NCI-H446 treated with DMSO at 0.1 percent for 48 hours (cell line): ENCODE data around the gene FASN.
"Not testable (repeated sequence)": the region's sequence is repeated elsewhere in the genome, so short reads cannot be mapped to it uniquely, and the experiment has no call there.

ENCODE experiments used
- DNase-seq: peaks from one replicate; lab custom pipeline; 2025; lab: John Stamatoyannopoulos, UW

The FASN gene

DNA sequence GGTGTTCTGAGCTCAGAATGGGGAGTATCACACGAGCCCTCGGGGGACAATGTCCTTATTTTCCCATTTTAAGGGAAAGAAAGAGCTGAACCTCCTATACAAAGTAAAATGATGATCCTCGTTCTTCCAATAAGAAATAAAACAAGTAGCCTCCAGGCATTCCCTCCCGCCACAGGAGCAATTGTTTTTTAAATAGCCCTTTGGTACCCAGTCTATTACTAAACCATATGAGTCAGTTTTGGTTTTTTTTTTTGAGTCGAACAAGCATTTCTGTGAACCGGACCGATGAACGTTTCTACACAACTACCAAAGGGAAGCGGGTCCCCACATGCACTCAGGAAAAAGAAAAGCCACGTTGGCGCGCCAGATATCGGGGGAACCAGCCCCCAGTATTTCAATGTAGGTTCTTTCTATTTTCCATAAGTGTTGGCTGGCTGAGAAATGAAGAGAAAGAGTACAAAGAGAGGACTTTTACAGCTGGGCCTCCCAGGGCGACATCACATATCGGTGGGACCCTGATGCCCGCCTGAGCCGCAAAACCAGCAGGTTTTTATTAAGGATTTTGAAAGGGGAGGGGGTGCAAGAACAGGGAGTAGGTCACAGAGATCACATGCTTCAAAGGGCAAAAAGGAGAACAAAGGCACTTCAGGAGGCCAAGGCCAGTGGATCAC, 56.8 kb downstream of the FASN start:
- no peak for DNase-seq

DNA sequence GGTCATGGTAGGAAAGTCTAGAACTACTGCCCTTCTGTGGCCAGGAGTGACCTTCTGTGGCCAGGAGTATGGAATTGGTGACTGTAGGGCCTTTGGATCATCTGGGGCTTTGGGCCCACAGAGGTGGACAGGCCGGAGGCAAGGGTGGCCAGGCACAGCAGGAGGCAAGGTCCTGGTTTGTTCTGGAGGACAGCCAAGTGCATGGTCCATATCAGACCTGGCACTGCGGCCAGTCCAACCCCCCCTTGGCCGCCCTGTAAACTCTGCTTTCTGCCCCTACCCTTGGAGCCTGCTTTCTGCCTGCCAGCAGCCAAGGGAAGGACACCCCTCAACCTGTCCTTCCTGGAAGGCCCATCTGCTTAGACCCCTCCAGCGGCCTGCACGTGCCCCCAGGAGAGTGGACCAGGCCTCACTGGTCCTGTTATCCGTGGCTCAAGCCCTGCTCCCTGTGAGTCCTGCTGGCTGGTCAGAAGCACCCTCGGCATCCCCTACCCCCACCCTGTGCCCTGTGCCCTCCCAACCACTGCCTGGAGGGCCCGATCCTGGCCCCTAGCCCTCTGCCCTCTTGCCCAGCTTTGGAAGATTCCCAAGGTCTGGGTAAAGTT, 58.2 kb downstream of the FASN start:
- DNase-seq = no peak

- not testable (repeated sequence) for DNase-seq
These were observed 59.1 kb downstream of the FASN start for GRCh38 chr17:82038796-82039409.

DNA sequence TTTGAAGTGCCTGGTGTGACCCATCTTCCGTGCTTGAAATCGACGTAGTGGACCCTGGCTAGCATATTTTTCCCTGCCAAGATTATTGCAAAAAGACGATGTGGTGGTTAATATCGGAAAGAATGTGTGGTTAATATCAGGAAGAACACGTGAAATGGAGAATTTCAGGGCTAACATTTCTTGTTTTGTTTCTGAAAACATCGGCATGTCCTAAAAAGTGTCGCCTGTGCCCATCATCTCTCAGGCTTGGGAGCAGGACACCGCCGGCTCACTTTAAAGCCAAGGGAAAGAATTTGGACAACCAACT, 60.2 kb downstream of the FASN start:
- no peak for DNase-seq

GRCh38 chr17:82037092-82037888, 60.7 kb downstream of the FASN start, which contains the start of gene DCXR:
Gene DCXR (minus strand): TSS chr17:82037697. CDS start chr17:82037682, 15 bp downstream.
- DNase-seq = peak; percentile 95

DNA sequence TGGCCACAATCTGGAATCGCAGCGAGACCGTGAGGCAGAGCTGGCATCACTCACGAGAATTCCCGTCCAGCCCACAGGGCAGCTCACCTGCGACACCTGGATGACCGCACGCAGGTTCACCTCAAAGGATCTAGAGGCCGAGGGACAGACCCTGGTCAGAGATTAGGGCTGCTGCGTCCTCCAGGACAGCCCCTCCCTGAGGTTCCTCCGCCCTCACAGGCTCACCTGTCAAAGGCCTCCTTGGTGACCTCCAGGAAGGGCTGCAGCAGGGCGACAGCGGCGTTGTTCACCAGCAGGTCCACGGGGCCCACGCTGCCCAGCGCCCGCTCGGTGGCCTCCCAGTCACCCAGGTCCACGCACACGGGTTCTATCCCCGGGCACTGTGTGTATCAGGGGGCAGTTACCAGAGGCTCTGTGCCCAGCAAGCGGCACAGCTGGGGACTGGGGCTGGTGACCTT, 61.4 kb downstream of the FASN start:
- DNase-seq = no peak

DNA sequence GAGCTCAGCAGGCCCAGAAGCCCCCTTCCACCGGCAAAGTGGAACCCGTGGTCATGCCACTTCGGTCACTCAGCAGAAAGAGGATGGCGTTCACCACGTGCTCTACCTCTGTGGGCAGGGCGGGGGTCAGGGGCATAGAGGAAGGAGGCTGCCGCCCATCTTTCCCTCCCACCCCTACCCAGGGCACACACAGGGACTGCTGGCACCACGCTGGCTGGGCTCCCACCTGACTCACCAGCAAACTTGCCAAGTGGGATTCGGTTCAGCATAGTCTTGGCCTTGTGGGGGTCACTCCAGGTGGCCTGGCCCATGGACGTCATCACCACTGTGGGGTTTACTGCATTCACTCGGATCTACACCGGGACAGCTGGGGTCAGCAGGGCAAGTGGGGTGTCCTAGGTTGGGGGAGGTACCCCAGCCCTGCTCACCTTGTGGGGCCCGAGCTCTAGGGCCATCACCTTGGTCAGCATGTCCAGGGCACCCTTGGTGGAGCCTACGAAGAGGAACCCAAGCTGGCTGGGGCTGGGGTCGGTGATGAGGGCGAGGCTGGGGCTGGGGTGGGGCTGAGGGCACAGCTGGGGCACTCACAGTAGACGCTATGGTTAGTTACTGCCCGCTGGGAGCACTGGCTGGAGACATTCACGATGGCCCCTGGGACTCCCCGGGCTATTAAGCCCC, 61.9 kb downstream of the FASN start:
- no peak for DNase-seq

DNA sequence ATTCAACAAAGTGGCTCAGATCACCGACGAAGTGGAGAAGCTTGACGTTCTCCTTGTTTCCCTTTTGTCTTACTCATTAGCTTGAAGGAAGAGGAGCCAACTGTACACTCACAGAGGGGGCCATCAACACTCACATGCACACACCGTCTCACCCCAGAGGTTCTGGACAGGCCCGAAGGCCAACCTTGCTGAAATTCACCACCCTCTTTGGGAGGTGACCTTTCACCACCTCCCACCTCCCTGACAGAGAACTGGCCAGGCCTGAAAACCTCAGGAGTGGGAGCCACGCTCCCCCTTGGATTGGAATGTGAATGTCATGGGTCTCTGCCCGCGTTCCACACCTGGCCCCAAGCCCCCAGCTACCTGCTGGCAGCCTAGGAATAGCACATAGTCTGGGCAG, 62.5 kb downstream of the FASN start:
- no peak for DNase-seq

DNA sequence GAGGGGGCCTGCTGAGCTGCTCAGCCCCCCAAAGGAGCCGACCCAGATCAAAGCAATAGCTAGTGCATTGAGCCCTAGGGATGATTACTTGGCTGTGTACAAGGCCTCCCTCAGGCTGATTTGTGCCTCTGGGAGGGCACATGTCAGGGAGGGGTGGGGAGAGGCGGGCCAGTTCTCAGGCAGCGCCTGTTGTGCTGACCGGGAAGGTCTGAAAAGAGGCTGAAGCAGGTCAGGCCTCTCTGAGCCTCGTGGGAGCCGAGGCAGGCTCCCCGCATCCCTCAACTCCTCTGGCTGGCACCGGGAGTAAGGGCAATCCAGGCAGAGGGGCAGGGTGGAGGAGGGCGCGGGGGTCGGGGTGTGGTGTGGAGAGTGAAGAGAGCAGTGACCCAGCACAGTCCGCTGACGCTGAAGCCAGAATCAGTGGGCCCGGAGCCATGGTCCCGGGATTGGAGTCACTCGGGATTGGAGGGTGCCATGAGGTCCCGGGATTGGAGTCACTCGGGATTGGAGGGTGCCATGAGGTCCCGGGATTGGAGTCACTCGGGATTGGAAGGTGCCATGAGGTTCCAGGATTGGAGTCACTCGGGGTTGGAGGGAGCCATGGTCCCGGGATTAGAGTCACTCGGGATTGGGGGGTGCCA, 63.5 kb downstream of the FASN start:
- no peak for DNase-seq

- no peak for DNase-seq
These were observed 64.5 kb downstream of the FASN start for GRCh38 chr17:82033359-82034085.

DNA sequence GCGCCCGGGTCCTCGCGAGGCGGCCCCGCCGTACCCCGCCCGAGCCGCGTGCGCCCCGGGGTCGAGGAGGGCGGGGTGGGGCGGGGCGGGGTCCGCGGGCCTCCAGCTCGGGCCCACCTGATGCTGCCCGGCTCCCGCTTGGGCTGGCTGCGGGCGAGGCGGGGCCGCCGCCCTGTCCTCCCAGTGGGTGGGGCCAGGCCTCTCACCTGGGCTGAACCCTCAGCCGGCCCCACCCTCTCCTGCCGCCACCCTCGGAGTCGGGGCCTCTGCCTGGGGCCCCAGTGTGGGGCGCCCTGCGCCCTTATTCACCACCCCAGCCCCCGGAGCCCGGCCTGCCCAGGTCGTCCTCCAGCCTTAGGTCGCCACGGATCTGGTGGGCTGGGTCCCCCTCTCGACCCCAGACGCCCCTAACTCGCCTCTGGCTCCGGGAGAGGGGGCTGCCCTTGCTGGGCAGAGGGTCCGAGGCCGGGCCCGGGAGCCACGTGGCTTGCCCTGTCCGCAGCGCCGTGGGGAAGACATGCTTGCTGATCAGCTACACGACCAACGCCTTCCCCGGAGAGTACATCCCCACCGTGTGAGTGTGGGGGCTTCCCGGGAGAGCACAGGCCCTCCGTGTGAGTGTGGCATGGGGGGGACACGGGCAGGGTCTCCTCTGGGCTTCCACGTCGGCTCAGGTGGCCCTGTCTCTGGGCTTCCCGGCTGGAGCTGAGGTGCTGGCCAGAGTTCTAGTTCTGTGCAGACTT, 66.0 kb downstream of the FASN start:
- no peak for DNase-seq

- DNase-seq = no peak
These were observed 66.6 kb downstream of the FASN start, which contains the start of gene RAC3 for GRCh38 chr17:82031303-82031884. Gene RAC3 (plus strand): TSS chr17:82031678. CDS start chr17:82031762, 84 bp downstream.

DNA sequence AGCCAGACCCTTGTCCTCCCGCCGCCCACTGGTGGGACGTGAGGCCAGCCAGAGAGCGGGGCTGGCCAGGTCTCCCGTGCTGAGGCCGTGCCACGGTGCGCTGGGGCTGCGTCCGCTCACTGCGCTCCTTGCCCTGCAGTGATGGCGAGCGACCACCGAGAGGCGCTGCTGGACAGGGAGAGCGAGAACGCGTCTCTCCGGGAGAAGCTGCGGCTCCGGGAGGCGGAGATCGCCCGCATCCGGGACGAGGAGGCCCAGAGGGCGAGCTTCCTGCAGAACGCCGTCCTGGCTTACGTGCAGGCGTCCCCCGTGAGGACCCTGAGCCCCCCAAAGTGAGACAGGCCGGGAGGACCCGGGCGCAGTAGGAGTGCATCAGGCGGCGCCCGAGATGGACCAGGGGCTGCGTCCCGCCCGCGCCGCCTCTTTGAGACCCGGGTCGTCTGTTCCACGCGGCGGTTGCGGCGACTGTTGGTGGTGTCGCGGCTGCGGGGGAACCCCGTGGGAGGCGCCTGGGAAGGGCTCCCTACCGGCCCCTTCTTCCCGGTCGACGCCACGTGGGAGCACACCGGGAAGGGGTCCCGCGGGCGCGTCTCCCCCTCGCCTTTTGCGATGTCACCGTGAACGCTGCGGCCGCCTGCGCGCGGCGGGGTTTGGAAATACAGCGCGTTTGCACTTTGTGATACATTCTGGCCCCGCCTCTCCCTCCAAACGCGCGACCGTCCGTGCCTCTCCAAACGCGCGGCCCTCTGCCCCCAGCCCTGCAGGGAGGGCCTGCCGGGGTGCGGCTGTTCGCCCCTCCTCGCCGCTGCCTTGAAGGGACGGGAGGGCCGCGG, 67.3 kb downstream of the FASN start:
- DNase-seq = peak; percentile 28

DNA sequence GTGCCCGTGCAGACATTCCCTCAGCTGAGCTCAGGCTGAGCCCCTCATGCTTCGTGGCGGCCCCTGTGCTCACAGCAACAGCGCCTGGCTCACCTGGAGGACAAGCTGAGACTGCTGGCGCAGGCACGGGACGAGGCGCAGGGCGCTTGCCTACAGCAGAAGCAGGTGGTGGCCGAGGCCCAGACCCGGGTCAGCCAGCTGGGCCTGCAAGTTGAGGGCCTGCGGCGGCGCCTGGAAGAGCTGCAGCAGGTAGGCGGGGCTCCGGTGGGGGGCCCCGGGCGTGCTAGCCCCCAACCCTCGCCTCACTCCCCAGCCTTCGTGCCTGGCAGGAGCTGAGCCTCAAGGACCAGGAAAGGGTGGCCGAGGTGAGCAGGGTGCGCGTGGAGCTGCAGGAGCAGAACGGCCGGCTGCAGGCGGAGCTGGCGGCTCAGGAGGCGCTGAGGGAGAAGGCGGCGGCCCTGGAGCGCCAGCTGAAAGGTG, 68.0 kb downstream of the FASN start:
- no peak for DNase-seq

- DNase-seq = peak; percentile 73
These were observed 68.6 kb downstream of the FASN start for GRCh38 chr17:82029391-82029790.

- no peak for DNase-seq
These were observed 69.1 kb downstream of the FASN start for GRCh38 chr17:82028966-82029365.
